Stimulated activated CD8-positive, alpha-beta memory T cell treated with anti-CD3 and anti-CD28 coated beads, Interleukin-7, amount 100 ng/mL, for 1 hour (primary cell): Measurements from ENCODE around the gene PRRG4.
"Not testable (repeated sequence)": the region's sequence is repeated elsewhere in the genome, so short reads cannot be mapped to it uniquely, and the experiment has no call there.

Experiments used
- DNase-seq, 2 donors: peaks; one replicate each; pipeline ENCODE4 v3.0.0-alpha.2; 2020; ENCODE audit warnings: low read depth in 2 of 2

Gene PRRG4

DNA sequence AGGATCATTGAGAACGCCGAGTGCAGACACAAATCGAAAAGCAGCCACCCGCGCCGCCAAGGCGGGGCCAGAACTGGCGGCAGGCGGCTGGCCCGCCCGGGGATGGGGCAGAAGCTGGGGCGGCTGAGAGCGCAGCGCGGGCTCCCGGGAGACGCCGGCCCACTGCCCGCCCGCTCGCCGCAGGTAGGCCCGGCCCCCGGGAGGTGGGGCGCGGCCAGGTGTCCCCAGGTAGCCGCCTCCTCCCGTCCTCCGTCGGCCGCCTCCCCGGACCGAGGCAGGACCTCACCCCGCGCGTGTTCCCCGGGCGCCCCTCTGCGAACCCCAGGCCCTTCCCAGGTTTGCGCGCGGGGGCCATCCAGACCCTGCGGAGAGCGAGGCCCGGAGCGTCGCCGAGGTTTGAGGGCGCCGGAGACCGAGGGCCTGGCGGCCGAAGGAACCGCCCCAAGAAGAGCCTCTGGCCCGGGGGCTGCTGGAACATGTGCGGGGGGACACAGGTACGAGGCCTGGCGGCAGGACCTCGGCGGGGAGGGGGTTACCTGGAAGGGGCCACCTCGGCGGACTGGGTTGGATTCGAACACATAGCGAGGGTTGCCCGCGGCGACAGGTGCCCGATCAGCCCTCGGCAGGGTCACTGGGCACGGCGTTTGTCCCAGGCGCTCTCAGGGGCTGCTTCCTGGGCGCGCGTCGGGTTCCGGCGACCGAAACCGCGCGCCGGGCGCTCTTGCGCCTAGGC is at the start of gene PRRG4:
TSS of gene PRRG4 (plus strand) at position 248 of the 733 bp plus-strand sequence. CDS start 603 bp downstream, outside the sequence.
- no peak for DNase-seq

DNA sequence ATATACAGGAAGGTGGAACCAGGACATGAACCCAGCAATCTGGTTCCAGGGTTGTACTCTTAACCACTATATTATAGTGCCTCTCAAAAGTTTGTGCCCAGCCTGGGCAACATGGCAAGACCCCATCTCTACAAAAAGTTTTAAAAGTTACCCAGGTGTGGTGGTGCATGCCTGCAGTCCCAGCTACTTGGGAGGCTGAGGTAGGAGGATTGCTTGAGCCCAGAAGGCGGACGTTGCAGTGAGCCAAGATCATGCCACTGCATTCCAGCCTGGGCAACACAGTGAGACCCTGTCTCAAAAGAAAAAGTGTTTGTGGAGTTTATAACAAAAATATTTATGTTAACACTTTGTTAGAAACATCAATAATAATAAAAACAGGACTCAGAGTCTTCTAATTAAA is 48.9 kb upstream of the PRRG4 start:
- DNase-seq, result not testable (repeated sequence)

DNA sequence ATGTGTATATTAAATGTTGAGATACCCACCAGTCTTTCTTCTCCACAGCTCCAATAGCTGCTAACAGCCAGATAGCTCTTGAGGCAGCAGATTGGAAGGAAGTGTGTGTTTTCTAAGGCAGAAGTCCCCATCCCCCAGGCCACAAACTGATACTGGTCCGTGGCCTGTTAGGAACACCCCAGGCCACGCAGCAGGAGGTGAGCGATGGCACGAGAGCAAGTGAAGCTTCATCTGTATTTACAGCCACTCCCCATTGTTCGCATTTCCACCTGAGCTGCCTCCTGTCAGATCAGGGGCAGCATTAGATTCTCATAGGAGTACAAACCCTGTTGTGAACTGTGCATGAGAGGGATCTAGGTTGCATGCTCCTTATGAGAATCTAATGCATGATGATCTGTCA is 48.0 kb upstream of the PRRG4 start:
- DNase-seq, result no peak

DNA sequence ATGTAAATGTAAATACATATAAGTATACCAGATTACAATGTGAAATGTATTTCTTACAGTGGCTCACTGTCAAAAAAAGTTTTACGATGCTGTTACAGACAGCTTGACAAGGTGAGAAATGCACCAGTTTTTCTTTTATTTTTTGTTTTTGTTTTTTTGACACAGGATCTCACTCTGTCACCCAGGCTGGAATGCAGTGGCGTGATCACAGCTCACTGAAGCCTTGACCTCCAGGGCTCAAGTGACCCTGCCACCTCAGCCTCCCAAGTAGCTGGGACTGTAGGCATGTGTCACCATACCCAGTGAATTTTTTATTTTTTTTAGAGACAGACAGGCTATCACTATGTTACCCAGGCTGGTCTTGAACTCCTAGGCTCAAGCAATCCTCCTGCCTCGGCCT is 44.5 kb upstream of the PRRG4 start:
- DNase-seq, result no peak

DNA sequence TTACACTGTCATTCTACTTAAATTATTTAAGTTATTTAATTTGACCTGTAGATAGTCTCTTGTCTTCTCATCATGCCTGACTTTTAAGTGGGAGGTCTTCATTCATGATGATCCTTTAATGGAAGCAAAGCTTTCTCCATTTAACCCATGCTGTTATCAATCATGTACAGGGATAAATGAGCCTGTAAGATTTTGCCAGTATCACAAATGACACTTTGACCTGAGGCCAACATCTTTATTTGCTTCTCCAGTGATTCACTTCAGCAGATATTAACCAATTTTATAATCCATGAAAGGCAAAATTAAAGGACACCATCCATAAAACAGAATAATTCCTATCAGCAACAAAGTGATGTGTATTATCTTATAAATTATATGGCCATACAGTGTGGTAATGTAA is 42.9 kb upstream of the PRRG4 start:
- no peak for DNase-seq

DNA sequence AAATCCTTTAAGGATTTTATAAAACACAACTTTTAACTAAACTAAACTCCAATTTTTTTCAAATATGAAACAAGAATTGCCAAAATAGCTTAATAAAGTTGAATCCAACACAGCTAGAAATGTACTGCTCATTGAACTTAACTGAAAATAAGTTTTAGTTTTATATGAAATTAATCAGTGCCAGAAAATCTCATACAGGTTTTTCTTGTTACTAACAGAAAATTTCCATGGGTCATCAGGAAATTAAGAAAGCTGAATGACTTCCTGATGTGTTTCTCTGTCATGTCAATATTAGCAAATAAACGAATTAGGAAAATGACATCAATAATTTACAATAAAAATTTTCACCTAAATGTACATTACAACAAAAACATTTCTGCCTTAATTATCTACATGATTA is 38.8 kb upstream of the PRRG4 start:
- DNase-seq, result no peak

DNA sequence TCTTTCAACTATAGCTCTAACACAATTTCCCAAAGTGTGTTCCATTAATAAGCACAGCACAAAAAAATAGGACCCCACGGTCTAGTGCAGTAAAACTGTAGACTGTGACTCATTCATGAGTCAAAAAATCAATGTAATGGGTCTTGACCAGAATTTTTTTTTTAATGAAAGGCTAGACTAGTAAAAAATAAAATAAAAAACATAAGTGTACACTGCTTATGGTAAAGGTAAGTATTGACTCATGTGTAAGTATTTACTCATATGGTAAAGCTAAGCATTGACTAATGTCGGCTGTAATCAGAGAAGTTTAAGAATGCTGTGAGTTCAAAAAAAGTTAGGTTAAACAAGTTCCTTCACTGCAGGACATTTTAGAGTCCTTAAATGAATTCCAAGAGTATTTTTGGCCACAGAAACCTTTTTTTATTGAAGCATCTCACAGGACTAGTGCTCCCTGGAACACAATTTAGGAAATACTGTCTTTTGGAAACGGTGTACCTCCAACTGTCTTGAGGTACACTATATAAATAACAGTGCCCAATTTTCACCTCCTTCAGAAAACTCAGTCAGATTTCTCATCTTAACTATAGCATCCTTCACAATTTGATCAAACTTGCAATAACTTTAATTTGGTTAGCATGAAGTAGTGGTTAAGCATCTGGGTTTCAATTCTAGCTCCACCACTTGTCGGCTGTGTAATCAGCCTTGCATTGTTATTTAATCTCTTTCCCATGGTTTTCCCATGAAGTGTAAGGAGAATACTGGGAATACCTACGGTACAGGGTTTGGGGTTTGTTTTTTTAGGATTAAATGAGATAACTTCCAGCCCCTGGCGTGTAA is 37.4 kb upstream of the PRRG4 start:
- no peak for DNase-seq

DNA sequence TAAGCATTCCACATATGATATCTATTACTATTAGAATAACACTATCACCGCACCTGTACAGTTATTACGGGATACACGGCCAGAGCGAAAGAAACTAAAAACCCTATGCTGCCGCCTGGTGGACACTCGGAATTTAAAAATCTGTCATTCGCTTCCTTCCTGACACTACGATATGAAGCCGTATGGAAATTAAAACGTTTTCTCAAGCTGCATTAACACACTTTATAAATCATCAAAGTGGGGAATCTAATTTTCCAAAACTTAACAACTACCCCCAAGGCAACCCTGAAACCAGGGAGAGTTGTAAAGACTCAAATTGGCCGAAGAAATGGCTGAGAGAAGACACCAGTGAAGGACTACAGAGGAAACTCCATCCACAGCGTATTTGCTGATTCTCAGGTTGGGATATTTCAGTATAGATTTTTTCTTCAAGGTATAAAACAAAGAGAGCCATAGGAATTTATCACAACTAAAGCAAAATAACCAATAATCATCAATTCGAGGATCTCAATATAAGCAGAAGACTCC is 36.7 kb upstream of the PRRG4 start:
- DNase-seq, result peak; percentile 26 to 41

DNA sequence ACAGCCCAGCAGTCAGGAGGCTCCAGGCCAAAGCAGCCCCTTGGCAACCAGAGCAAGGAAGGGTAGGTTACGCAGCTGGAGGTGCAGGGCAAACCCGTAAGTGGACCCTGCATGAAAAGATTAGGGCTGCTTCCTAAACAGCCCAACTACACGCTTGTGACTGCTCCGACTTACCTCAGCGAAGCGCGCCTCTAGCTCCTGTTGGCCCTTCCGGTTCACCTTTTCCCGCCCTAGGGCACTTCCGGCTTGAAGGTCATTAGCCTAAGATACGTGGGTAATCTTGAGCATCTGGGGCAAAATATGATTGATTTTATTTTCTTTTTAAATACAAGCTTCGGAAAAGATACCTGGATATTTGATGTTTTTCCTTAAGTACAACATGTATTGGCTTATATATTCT is 35.3 kb upstream of the PRRG4 start, which contains the start of gene CCDC73:
TSS of gene CCDC73 (minus strand) at position 224 of the 400 bp plus-strand sequence. CDS start 34,419 bp downstream, outside the sequence.
- DNase-seq, result no peak

DNA sequence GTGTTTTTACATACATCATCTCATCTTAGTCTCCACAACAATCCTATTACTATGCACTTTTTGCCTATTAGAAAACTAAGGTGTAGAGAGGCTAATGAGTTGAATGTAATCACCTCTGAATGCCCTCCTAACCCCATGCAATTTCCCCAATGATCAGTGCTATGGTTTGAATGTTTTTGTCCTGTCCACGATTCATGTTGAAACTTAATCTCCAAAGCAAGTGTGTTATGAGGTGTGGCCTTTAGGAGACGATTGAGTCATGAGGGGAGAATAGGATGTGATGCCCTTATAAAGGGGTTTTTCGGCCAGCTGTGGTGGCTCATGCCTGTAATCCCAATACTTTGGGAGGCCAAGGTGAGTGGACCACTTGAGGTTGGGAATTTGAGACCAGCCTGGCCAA is 33.3 kb upstream of the PRRG4 start:
- DNase-seq, result no peak

DNA sequence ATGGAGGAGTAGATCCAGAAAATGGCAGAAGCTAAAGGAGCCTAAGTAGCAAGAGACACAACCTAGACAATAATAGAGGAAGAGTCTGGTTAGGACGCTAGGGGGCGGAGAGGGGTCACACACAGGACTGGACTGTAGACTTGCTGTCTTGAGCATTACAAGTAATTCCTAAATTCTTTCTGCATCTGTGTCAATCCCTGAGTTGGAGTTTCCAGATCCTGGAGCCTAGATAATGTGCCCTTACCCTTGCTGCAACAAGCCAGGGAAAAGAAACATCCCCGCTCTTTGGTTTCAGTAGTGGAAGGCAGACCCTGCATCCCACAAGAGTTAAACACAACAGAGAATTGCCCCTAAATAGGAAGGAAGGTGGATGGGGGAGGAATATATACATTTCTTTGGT is 20.4 kb upstream of the PRRG4 start:
- no peak for DNase-seq

DNA sequence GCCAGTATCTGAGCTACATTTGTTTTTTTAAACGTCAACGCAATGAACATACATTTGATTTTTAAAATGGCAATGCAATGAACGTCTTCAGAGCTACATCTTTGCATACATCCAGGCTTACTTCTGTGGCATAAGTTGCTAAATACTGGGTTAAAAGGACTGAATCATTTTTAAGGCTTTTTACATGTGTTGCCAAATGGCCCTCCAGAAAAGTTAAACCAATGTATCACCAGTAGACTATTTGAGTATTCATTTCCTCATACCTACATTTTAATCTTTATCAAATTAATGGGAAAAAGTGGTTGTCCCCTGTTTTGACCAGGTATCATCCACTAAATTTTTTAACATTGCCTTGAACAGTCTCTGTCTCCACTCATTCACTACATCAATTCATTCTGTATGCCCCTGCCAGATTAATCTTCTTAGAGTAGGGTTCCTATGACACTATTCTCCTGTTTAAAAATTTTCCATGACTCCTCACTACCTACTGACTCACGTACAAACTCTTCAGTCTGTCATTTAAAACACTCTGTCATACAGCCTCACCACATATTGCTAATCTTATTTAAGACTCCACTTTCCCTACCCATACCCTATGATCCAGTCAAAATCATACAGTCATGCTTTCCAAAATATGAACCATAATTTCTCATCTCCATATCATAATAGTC is 12.4 kb upstream of the PRRG4 start:
- DNase-seq, result no peak

DNA sequence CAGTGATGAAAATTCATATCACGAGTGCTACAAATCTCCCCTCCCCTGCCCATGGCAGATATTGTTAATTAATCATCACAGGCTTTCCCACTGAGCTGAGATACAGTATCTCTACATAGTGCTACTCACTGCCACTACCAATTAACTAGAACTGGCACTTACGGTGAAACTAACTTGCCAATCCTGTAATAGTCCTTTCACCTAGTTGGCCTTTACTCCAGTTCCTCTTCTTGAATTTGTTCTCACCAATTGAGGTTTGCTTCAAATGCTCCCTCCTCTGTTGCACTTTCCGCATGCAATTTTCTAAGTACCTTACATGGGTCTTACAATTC is 11.9 kb upstream of the PRRG4 start:
- no peak for DNase-seq

DNA sequence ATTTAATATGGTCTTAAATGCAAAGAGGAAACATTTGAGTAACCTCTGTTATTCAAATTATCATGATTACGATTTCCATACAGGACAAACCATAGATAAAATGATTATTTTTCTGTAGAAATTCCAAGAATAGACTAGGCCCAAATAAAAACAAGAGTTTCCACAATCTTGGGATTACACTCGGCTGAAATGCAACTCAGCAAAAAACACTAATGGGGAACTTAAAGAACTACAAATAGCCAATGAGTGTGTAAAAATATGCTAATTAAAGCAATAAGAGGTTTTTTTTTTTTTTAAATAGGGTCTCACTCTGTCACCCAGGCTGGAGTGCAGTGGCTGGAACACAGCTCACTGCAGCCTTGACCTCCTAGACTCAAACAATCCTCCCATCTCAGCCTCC is 10.5 kb upstream of the PRRG4 start:
- no peak for DNase-seq

DNA sequence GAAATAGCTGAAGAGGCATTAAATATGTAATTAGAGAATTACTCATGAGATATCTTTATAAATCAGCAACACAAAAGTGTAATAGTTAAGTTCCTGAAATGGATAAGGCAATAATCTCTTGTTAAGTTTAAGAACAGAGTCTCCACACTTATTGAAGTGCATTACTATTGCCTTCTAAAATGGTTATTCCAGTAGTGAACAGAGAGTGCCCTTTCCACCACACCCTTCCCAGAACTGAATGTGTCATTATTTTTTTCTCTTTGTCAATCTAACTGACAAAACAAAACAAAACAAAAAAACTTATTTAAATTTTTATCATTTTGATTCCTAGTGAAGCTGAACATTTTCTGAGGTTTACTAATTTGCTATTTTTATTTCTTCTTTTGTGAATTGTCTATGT is 9.2 kb upstream of the PRRG4 start:
- no peak for DNase-seq

DNA sequence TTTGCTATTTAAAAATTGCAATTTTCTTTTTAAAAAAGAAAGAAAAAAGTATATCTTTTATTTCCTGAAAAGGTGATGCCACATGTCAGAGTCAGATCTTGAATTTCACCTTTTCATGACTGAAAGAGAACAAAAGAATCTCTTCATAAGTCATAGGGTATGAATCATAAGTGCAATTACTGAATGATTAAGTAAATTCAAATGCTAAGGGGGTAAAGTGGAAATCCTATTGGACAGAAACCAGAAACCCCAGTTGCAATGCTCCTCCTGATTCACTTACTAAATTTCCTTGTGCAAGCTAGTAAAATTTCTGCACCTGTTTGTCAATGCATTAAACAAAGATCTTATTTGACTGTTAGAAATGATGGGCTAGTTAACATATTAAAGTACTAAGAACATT is 8.2 kb upstream of the PRRG4 start:
- DNase-seq, result no peak

DNA sequence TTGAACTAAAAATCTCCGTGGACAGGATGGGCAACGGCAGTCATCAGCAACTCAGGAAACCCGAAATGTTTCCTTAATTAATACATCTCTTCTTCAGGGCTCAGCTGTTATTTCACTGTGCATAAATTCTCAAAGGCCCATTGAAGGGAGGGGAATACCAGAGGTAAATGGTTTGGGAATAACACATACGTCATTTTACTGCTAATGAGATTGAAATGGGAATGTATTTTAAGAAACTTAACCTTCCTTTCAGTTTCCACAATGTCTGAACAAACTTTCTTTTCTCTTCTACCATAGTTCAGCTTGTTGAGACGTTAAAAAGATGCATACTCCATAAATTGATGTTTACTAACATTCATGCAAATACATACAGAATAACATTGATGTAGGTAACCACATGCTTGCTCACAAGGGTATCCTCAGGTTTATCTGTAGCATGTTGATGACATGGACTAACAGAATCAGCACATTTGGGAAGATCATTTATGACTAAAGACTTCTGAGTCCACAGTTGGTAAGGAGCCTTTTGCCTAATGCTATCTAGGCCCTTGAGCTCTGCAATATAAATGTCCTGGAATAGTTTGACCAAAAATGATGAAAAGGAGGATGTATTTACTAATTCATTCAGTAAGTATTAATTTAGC is 7.7 kb upstream of the PRRG4 start:
- DNase-seq, result no peak

DNA sequence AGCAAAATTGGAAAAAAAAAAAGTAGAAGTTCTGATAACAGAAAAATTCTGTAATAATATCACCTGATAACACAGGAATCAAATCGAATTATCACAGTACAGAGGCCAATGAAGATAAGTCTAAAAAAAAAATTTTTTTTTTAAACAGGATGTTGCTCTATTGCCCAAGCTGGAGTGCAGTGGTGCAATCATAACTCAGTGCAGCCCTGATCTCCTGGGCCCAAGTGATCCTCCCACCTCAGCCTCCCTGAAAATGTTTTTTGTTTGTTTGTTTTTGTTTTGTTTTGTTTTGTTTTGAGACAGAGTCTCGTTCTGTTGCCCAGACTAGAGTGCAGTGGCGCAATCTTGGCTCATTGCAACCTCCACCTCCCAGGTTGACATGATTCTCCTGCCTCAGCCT is 6.1 kb upstream of the PRRG4 start:
- not testable (repeated sequence) for DNase-seq

DNA sequence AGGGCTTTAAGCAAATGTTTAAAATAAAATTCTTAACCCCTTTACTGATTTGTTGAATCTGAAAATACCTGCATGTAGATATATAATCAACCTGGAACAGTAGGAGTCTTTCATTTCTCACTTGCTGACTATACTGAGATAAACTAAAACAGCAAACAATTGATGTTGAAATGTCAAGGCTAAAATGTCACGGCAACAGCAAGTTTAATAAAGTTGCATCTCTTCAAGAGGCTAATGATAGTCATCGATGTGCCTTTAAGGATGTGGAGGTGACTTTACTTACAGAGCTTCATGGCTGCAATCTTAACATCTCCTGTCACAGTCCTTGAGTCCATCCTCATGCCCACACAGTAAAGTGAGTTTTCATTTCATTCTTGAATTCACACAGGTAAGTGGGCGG is 3.6 kb upstream of the PRRG4 start:
- no peak for DNase-seq

DNA sequence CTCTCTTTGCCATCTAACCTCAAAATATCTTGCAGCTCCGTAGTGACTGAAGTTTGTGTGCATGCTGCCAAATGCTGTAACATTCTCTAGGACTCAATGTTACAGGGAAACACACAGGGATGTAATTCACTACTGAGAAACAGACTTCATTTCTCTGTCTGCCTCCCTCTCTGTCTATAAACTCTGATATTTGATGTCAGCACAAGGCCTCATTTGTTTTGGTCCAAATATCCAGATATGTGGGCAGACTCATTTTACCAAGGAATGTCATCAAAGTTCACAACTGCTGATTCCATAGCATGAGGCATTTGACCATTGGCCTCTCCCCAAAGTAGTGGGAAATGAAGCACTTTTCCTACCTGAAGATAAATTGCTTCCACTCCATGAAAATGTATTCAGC is 2.5 kb upstream of the PRRG4 start:
- DNase-seq, result no peak

DNA sequence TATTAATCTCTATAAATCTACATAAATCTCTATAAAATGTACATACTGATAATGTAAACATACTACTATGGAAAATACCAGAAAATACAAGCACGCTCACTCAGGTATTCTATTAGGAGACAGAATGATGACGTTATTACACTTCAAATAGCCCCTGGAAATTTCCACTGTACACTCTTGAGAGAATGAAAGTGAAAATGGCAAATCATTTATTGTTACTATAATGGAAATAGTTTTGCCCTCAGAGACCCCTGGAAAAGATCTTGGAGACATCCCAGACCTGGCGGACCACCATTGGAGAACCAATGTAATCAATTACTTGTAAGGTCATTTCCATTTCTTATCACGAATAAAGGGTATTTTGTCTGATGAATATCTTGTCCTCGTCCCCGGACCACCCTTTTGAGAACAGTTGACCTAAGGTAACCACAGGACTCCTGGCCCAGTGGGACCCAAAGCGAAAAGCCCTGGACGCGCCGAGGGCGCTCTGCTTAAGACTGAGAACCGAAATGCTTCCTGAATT is 509 bp upstream of the PRRG4 start:
- no peak for DNase-seq

DNA sequence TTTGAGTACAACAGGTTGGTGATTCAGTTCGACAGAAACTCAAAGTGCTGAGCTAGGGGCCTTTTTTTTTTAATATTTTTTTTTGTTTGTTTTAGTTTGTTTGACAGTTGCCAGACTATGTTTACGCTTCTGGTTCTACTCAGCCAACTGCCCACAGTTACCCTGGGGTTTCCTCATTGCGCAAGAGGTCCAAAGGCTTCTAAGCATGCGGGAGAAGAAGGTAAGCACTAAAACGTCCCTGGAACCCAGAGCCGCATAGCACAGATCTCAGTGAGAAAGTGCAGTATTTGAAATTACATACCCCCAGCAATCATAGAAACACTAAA is 649 bp downstream of the PRRG4 start:
- no peak for DNase-seq
